K562 (cell line): ENCODE measurements around the gene CBX4. TPM values are rescaled to one million over a fixed set of nuclear protein-coding genes. Genes with fewer than 3 reads are reported as not detected.

Experiments used
- ATAC-seq: fragments of 200-7000 bp; cut with Tn5 transposase; 3 replicates; pipeline ENCODE4 v1.9.1; 2020; ENCODE audit warnings: moderate library complexity
- BruUV-seq: library from RNA; stranded (reverse); fragments of 400-500 nt; replicated peaks from 2 replicates; lab custom pipeline; 2021; lab: Mats Ljungman, UMichigan
- CTCF ChIA-PET: fragments of 300-600 bp; formaldehyde crosslinking; extraction: SDS; loops from one replicate; lab custom pipeline; 2021; ENCODE audit warnings: low intra/inter-chr PET ratio; lab: Yijun Ruan, JAX
- POLR2A ChIA-PET: fragments of 300-600, 350-650 bp; sonication (Branson Sonifier 250); formaldehyde crosslinking; extraction: SDS; loops from one replicate; lab custom pipeline; 2021; ENCODE audit warnings: antibody characterized with exemption, inconsistent platforms; lab: Yijun Ruan, JAX
- DNase-seq, 4 experiments: peaks; one replicate each; pipeline versions ENCODE4 v3.0.0 to v3.0.0-alpha.2; 2011 to 2018; ENCODE audit warnings: low spot score in 3 of 4, mixed read lengths in 3 of 4; ENCODE audit errors: extremely low read depth in 1 of 4
- FAIRE-seq: peaks from 2 replicates; lab custom pipeline; 2011; peaks lifted over from hg19 to GRCh38; lab: Jason Lieb, UNC
- H2AFZ ChIP-seq: 2 replicates; pipeline ENCODE4 v1.6.0; 2011; ENCODE audit warnings: low read depth, low read length, control low read depth, inconsistent platforms
- H3K27ac ChIP-seq: fragments of 200-600 bp; 3 replicates; pipeline ENCODE4 v1.8.0; 2011; ENCODE audit warnings: low read depth, mild to moderate bottlenecking, control low read depth, inconsistent platforms, low read length, moderate library complexity, mixed read lengths; ENCODE audit errors: extremely low read depth
- H3K27me3 ChIP-seq, 2 experiments: fragments of 300-600 bp in 1 of 2; 2 replicates in 1 of 2; 3 replicates in 1 of 2; pipeline versions ENCODE4 v1.6.0 to v1.8.0; 2011; ENCODE audit warnings: inconsistent platforms in 2 of 2, low read length in 2 of 2, mild to moderate bottlenecking in 1 of 2, mixed read lengths in 1 of 2, moderate library complexity in 1 of 2; ENCODE audit not compliant: control insufficient read depth in 2 of 2, insufficient read depth in 2 of 2
- H3K36me3 ChIP-seq: fragments of 300-600 bp; 3 replicates; pipeline ENCODE4 v1.8.0; 2011; ENCODE audit warnings: mild to moderate bottlenecking, low read length, inconsistent platforms; ENCODE audit not compliant: control insufficient read depth, insufficient read depth
- H3K4me1 ChIP-seq, 2 experiments: fragments of 200-600 bp in 1 of 2; replicated peaks in 1 of 2; 2 replicates in 1 of 2; 3 replicates in 1 of 2; pipeline versions ENCODE4 v1.5.1 to v1.8.0; 2011; ENCODE audit warnings: inconsistent platforms in 2 of 2, low read length in 2 of 2, mild to moderate bottlenecking in 1 of 2, mixed read lengths in 1 of 2, moderate library complexity in 1 of 2; ENCODE audit not compliant: control insufficient read depth in 2 of 2, insufficient read depth in 2 of 2
- H3K4me2 ChIP-seq: 2 replicates; pipeline ENCODE4 v1.6.1; 2011; ENCODE audit warnings: low read length, control low read depth, inconsistent platforms, mixed read lengths; ENCODE audit not compliant: insufficient read depth
- H3K4me3 ChIP-seq: fragments of 200-600 bp; sonication (generic), shearing (Covaris generic); 2 replicates; pipeline ENCODE4 v1.5.1; 2016; ENCODE audit warnings: control low read depth, inconsistent platforms
- H3K79me2 ChIP-seq: fragments of 200-600 bp; 3 replicates; pipeline ENCODE4 v1.8.0; 2011; ENCODE audit warnings: low read length, inconsistent platforms; ENCODE audit not compliant: control insufficient read depth, insufficient read depth
- H3K9ac ChIP-seq, 2 experiments: 2 replicates each; pipeline versions ENCODE4 v1.6.0 to v1.6.1; 2011; ENCODE audit warnings: low read depth in 2 of 2, low read length in 2 of 2, control low read depth in 1 of 2, inconsistent platforms in 1 of 2, mild to moderate bottlenecking in 1 of 2, mixed read lengths in 1 of 2; ENCODE audit not compliant: insufficient read depth in 1 of 2
- H3K9me1 ChIP-seq: one replicate; pipeline ENCODE4 v1.6.0; 2011; ENCODE audit warnings: inconsistent platforms, mild to moderate bottlenecking, low read length, moderate library complexity; ENCODE audit not compliant: control insufficient read depth, insufficient read depth
- H3K9me3 ChIP-seq: replicated peaks from 2 replicates; pipeline ENCODE4 v1.5.1; 2011; ENCODE audit warnings: low read depth, low read length, inconsistent platforms; ENCODE audit not compliant: control insufficient read depth, insufficient read depth
- H4K20me1 ChIP-seq: replicated peaks from 2 replicates; pipeline ENCODE4 v1.6.1; 2011; ENCODE audit warnings: low read length, inconsistent platforms, mixed read lengths; ENCODE audit not compliant: control insufficient read depth, insufficient read depth
- HMG20A ChIP-seq: fragments of 450-650 bp; formaldehyde crosslinking; conservative IDR thresholded peaks from 2 replicates; pipeline ENCODE4 v1.4.0; 2020; ENCODE audit warnings: mild to moderate bottlenecking, mixed read lengths
- ZBTB33 ChIP-seq: sonication (generic); formaldehyde crosslinking; IDR thresholded peaks from 2 replicates; pipeline ENCODE4 v1.8.1; 2023; ENCODE audit warnings: mild to moderate bottlenecking, missing genetic modification reagents
- WGBS: fragments of 100-300 bp; shearing (Covaris generic); methylation state at CpG from one replicate; pipeline ENCODE4 v1.1.6; 2016; ENCODE audit warnings: low coverage, mixed read lengths; ENCODE audit not compliant: insufficient coverage; ENCODE audit errors: missing lambda C conversion rate; 5-methylcytosine and 5-hydroxymethylcytosine counted together
- in situ Hi-C: fragments of 300-500 bp; cut with MboI; formaldehyde crosslinking; loops from 4 replicates; pipeline ENCODE4 v1.15.0; 2018; ENCODE audit warnings: inconsistent platforms, mixed read lengths
- intact Hi-C: fragments of 100-400 bp; cut with micrococcal nuclease; formaldehyde crosslinking; loops from 2 replicates; pipeline ENCODE4 v1.14.2; 2022
- polyA plus RNA-seq, 8 experiments: library from polyadenylated mRNA; depleted of rRNA in 4 of 8; stranded (reverse) in 5 of 8; unstranded in 3 of 8; fragments of >200 nt; fragmentation: Nextera tagmentation in 2 of 8; fragmentation: Illumina TruSeq in 1 of 8; extraction: Ambion mirVana in 2 of 8; extraction: Trizol in 1 of 8; gene quantifications; 2 replicates each; pipeline versions ENCODE4 v1.2.1 to v1.2.3, GENCODE V29; 2011 to 2014; ENCODE audit warnings: inconsistent platforms in 1 of 8, missing spikeins in 1 of 8
- total RNA-seq, 7 experiments: library from RNA; depleted of rRNA in 6 of 7; stranded (reverse); fragments of >200 nt in 6 of 7; fragmentation: Illumina TruSeq in 2 of 7; extraction: Trizol in 2 of 7; gene quantifications; 2 replicates each; pipeline versions ENCODE4 v1.2.1 to v1.2.3, GENCODE V29; 2011 to 2021; ENCODE audit warnings: low replicate concordance in 1 of 7

Gene CBX4
- total and polyA plus RNA-seq, 9 of the 15 experiments (the other 6 are each of a cell fraction or from before 2014, with no cell fraction given) = 0.98 to 50.5 (median 10.0) TPM

DNA sequence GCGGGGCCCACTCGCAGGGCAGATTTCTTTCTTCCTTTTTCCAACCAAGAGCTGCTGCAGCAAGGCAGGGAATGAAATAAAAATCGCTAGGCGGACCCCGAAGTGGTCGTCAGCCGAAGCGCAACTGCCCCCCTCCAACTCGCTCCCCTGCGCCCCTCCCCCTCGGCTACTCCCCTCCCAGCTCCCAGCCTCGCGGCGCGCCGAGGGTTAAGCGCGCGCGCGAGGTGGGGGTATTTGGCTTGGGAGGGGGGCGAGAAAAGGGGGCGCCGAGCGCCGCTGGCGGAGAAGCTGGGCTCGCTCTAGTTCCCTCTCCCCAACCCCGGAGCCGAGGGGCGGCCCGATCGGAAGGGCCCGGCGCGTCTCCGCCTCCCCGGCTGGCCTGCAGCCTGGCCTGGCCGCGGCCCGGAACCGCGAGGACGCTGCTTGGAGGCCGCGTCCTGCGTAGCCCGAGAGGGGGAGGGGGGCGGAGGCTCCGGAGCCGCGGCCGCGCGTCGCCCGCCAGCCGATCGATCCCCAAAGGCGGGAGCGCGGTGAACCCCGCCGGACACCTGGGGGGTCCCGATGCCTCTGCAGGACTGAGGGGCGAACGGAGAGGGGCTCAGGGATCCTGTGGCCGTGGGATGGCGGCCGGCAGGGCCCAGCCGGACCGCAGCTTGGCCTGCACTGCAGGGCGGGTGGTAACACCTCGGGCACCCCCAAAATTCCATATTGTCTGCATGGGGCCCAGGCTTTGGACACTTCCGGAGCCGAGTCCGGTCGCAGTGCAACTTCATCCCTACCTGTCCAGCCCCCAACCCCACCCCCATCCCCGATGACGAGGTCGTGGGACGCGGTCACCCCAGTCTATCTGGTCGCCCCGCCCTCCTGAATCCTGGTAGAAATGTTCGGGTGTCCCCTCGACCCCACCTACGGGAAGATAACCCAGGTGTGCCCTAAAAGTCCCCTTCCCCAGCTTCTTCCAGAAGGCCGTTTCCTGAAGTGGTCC, 4.9 kb upstream of the CBX4 start:
- H3K27ac ChIP-seq = no peak overlapping the region
- H3K4me1 ChIP-seq = peaks cover 21 to 62% of the 10 kb centered on the region in 2 experiments
- H3K4me3 ChIP-seq = no peak overlapping the region
- H3K9ac ChIP-seq = no peak overlapping the region; a peak in 2 of 4 replicates
- TF ChIP-seq HMG20A (no peak), ZBTB33 (CRISPR knock-in tag) (peak; percentile 62; the same call in 1 of the 2 replicates)
- no peak overlapping the region for H2AFZ ChIP-seq
- no peak overlapping the region for H3K4me2 ChIP-seq
- 71% methylated on average over 7 of the region's 89 CpGs for WGBS
- ChIA-PET POLR2A (interaction anchor here (0.7 kb wide), 1 partner anchor 77 kb away, joined by 3 read pairs; no protein-coding TSS in a partner anchor), CTCF (no interaction called here)
- H3K9me1 ChIP-seq = no peaks in the 10 kb centered on the region
- no peaks in the 10 kb centered on the region for H3K9me3 ChIP-seq
- H4K20me1 ChIP-seq = no peaks in the 10 kb centered on the region
- no peak for DNase-seq
- no TSS peak for BruUV-seq
- no peak for ATAC-seq
- intact Hi-C loops = no loop called here
- H3K36me3 ChIP-seq = no peaks in the 10 kb centered on the region
- in situ Hi-C loops = no loop called here
- no peaks in the 10 kb centered on the region; the same call in 2 of the 3 replicates for H3K79me2 ChIP-seq
- H3K27me3 ChIP-seq = no peaks in the 10 kb centered on the region; a peak in 1 of 5 replicates
- no peak for FAIRE-seq
